ENCODE data around the gene ADTRP.

Gene ADTRP

DNA sequence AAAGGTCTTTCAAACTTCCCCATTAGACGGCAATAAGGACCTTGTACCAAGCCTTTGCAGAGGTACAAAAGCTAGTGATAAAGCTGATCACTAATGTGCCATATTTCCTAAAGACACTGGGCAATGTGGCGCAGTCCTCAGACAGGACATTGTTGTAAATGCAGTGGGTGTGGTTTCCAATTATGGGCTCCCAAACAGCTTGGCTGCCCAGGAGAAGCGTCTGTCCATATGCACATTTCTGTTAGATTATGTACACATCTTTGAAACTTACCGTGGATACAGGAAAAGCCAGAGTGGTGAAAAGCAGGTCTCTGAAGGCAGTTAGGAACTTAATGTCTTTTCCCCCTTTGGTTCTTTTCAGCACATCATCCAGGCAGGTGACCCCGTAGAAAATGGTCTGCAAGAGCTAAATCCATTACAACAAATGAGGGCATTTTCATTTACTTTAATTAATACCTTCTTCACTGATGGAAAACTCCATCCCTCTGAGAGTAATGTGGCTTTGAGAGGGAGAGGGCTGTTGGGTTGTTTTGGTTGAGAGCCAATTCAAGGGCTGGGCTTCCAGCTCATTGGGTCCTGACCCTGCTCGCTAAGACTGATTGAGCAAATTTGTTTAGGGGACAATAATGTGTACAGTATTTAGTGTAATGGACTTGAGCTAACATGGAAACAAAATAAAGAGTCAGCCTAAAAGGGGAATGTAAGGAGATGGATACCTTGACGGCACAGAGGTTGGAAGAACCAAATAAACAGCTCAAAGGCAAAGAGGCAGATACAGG, 10.4 kb downstream of the ADTRP start:
- Histone ChIP-seq H3K4me1 (ENCODE audit: low read depth, poor library complexity, severe bottlenecking) (peaks cover 40% of the 10 kb centered on the region), H3K36me3 (ENCODE audit: insufficient read depth) (no peaks in the 10 kb centered on the region), H3K9ac (no peak overlapping the region), H3K4me3 (IDR thresholded peaks at IDR 0.05; ENCODE audit: insufficient read depth, low read depth, low read length) (no peak overlapping the region), H3K27ac (no peak overlapping the region), H4K20me1 (ENCODE audit: insufficient read depth) (no peaks in the 10 kb centered on the region), H2AFZ (ENCODE audit: low read depth) (no peak overlapping the region), H3K79me2 (ENCODE audit: insufficient read depth, low read depth) (no peaks in the 10 kb centered on the region), H3K27me3 (ENCODE audit: insufficient read depth, low read depth) (no peaks in the 10 kb centered on the region), H3K4me2 (no peak overlapping the region)
- no peak for TF ChIP-seq CTCF (conservative IDR thresholded peaks at IDR 0.05; ENCODE audit: low read depth, low read length)

DNA sequence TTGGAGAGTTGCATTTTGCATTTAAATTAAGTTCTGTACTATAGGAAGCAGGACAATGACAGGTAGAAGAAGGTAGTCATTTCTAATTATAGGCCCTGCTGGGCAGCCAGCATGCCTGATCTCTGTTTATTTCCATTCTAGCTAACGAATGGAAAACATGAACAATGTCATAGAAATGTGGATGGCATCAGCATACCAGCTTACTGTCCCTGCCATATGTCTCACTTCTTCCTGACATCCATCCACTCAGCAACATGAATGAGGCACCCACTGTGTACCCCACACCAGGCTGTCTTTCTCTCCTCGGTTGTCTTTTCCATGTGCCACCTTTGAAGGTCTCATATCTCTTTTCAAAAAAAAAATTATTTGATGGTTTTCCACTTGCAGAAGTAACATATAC, 11.1 kb downstream of the ADTRP start:
- H3K27me3 ChIP-seq (ENCODE audit: insufficient read depth, low read depth): no peaks in the 10 kb centered on the region
- no peak overlapping the region for H2AFZ ChIP-seq (ENCODE audit: low read depth)
- no peak for TF ChIP-seq CTCF (conservative IDR thresholded peaks at IDR 0.05; ENCODE audit: low read depth, low read length)
- no peak overlapping the region for H3K9ac ChIP-seq
- no peaks in the 10 kb centered on the region for H3K79me2 ChIP-seq (ENCODE audit: insufficient read depth, low read depth)
- H3K4me1 ChIP-seq (ENCODE audit: low read depth, poor library complexity, severe bottlenecking): peaks cover 38% of the 10 kb centered on the region
- H3K36me3 ChIP-seq (ENCODE audit: insufficient read depth): no peaks in the 10 kb centered on the region
- no peak overlapping the region for H3K27ac ChIP-seq
- no peaks in the 10 kb centered on the region for H4K20me1 ChIP-seq (ENCODE audit: insufficient read depth)
- no peak overlapping the region for H3K4me2 ChIP-seq
- no peak overlapping the region for H3K4me3 ChIP-seq (IDR thresholded peaks at IDR 0.05; ENCODE audit: insufficient read depth, low read depth, low read length)

GRCh38 chr6:11766589-11767450, 11.8 kb downstream of the ADTRP start:
- no peak for TF ChIP-seq CTCF (conservative IDR thresholded peaks at IDR 0.05; ENCODE audit: low read depth, low read length)
- H2AFZ ChIP-seq (ENCODE audit: low read depth): no peak overlapping the region

DNA sequence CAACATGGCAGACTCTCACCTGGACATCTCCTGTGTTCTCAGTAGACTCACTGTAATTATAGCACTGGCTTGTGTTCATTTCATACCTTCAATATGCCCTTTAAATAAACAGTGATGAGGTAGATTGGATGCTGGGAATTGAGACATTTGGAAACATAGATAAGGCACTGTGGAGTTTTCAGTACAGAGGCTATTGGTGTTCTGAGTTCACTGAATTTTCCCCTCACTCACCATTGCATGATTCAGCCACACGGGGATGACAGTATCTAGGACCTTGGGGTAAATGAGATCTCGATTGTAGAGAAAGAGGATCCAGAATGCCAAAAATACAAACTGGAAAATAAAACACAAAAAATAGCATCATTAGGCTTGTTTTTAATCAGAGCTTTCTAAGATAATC, 12.6 kb downstream of the ADTRP start:
- H3K4me2 ChIP-seq: no peak overlapping the region
- no peak overlapping the region for H3K9ac ChIP-seq
- no peak overlapping the region for H3K27ac ChIP-seq
- no peaks in the 10 kb centered on the region for H3K79me2 ChIP-seq (ENCODE audit: insufficient read depth, low read depth)
- no peaks in the 10 kb centered on the region for H3K27me3 ChIP-seq (ENCODE audit: insufficient read depth, low read depth)
- H4K20me1 ChIP-seq (ENCODE audit: insufficient read depth): no peaks in the 10 kb centered on the region
- H3K36me3 ChIP-seq (ENCODE audit: insufficient read depth): no peaks in the 10 kb centered on the region
- no peak for TF ChIP-seq CTCF (conservative IDR thresholded peaks at IDR 0.05; ENCODE audit: low read depth, low read length)
- no peak overlapping the region for H2AFZ ChIP-seq (ENCODE audit: low read depth)
- H3K4me3 ChIP-seq (IDR thresholded peaks at IDR 0.05; ENCODE audit: insufficient read depth, low read depth, low read length): no peak overlapping the region
- H3K4me1 ChIP-seq (ENCODE audit: low read depth, poor library complexity, severe bottlenecking): peaks cover 24% of the 10 kb centered on the region

More at GRCh38 chr6:11766589-11767450, 11.8 kb downstream of the ADTRP start:
- Histone ChIP-seq H3K27ac (no peak overlapping the region), H3K4me2 (no peak overlapping the region), H3K27me3 (ENCODE audit: insufficient read depth, low read depth) (no peaks in the 10 kb centered on the region), H3K9ac (no peak overlapping the region), H3K4me1 (ENCODE audit: low read depth, poor library complexity, severe bottlenecking) (peaks cover 31% of the 10 kb centered on the region), H3K4me3 (IDR thresholded peaks at IDR 0.05; ENCODE audit: insufficient read depth, low read depth, low read length) (no peak overlapping the region), H3K36me3 (ENCODE audit: insufficient read depth) (no peaks in the 10 kb centered on the region), H3K79me2 (ENCODE audit: insufficient read depth, low read depth) (no peaks in the 10 kb centered on the region), H4K20me1 (ENCODE audit: insufficient read depth) (no peaks in the 10 kb centered on the region)

Measured in KMS-11 (cell line).